GM10248 (cell line): ENCODE results near the gene PRODH2.

Experiments
- CTCF ChIA-PET: fragments of 300-600 bp; sonication (Branson Sonifier 250); formaldehyde crosslinking; extraction: SDS; loops from one replicate; lab custom pipeline; 2021; ENCODE audit warnings: antibody characterized with exemption; lab: Yijun Ruan, JAX
- POLR2A ChIA-PET: fragments of 350-650 bp; sonication (Branson Sonifier 250); formaldehyde crosslinking; extraction: SDS; loops from one replicate; lab custom pipeline; 2020; ENCODE audit warnings: antibody characterized with exemption; lab: Yijun Ruan, JAX
- DNase-seq: peaks from one replicate; pipeline ENCODE4 v3.0.0; 2012; ENCODE audit errors: extremely low spot score
- TF ChIP-seq, protein P1 (sequence below): IDR thresholded peaks from 2 replicates; pipeline ENCODE4 v1.5.1; 2012; ENCODE audit warnings: mild to moderate bottlenecking, low read depth; ENCODE audit errors: extremely low read depth, missing control alignments, control extremely low read depth

Gene PRODH2

DNA sequence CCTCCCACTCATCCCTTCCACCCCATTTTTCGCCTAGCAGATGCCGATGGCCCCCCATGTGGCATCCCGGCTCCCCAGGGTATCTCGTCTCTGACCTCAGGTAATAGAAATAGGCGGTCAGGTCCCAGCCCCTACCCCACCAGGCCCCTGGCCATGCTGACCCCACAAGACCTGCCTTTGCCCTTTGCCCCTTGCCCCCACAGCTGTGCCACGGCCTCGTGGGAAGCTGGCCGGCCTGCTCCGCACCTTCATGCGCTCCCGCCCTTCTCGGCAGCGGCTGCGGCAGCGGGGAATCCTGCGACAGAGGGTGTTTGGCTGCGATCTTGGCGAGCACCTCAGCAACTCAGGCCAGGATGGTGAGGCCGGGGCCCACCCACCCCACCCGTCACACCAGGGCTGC is 31.9 kb downstream of the PRODH2 start:
- TF ChIP-seq, protein P1, sequence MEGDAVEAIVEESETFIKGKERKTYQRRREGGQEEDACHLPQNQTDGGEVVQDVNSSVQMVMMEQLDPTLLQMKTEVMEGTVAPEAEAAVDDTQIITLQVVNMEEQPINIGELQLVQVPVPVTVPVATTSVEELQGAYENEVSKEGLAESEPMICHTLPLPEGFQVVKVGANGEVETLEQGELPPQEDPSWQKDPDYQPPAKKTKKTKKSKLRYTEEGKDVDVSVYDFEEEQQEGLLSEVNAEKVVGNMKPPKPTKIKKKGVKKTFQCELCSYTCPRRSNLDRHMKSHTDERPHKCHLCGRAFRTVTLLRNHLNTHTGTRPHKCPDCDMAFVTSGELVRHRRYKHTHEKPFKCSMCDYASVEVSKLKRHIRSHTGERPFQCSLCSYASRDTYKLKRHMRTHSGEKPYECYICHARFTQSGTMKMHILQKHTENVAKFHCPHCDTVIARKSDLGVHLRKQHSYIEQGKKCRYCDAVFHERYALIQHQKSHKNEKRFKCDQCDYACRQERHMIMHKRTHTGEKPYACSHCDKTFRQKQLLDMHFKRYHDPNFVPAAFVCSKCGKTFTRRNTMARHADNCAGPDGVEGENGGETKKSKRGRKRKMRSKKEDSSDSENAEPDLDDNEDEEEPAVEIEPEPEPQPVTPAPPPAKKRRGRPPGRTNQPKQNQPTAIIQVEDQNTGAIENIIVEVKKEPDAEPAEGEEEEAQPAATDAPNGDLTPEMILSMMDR: no peak
- no peak for DNase-seq
- ChIA-PET CTCF (no interaction called here), POLR2A (no interaction called here)

DNA sequence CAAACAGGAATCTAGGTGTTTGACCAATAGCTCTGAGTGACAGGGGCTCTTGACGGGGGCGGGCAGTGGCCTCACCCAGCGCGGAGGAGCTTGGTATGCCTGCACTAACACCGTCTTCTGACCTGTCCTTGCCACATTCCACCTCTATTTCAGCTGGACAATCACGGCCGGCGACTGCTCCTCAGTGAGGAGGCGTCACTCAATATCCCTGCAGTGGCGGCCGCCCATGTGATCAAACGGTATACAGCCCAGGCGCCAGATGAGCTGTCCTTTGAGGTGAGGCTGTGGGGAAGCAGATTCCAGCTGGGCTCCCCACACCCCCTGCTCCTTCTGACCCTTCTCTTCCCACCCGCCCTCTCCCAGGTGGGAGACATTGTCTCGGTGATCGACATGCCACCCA is 32.6 kb downstream of the PRODH2 start:
- DNase-seq: no peak
- POLR2A ChIA-PET: no interaction called here
- TF ChIP-seq, protein P1: no peak
- CTCF ChIA-PET: no interaction called here

DNA sequence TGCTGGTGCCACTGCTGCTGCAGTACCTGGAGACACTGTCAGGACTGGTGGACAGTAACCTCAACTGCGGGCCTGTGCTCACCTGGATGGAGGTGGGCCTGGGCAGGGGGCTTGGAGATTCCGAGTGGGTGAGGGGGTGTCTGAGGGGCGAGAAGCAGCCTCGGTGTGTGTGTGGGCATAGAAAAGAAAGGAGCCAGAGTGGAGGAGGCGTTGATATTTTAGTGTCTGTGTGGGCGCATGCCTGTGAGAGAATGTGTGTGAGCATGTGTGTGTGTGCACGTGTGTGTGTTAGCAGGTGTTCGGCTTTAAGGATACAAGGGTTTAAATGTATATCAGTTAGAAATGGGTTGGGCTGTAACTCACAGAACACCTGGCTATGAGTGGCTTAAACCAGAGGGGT is 33.6 kb downstream of the PRODH2 start:
- TF ChIP-seq, protein P1: no peak
- ChIA-PET CTCF (no interaction called here), POLR2A (no interaction called here)
- DNase-seq: no peak

DNA sequence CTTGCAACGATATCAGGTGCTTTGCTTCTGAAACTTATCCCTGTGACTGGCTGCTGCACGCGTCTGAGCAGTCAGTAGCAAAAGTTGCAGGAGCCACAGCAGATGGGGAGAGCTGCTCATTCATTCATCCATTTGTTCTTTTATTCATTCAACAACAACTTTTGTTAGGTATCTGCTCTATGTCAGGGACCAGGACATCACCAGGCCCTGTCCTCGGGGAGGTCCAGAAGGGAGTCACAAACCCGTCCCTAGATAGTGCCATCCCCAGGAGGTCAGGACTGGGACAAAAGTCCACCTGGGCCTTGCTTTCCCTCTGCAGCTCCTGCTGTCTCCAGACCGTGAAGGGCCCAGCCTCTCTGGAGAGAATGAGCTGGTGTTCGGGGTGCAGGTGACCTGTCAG is 34.7 kb downstream of the PRODH2 start:
- TF ChIP-seq, protein P1: no peak
- ChIA-PET CTCF (interaction anchor here (0.8 to 1.3 kb wide), 2 partner anchors 12 to 153 kb away, joined by 3 read pairs; no protein-coding TSS in a partner anchor), POLR2A (no interaction called here)
- DNase-seq: no peak

DNA sequence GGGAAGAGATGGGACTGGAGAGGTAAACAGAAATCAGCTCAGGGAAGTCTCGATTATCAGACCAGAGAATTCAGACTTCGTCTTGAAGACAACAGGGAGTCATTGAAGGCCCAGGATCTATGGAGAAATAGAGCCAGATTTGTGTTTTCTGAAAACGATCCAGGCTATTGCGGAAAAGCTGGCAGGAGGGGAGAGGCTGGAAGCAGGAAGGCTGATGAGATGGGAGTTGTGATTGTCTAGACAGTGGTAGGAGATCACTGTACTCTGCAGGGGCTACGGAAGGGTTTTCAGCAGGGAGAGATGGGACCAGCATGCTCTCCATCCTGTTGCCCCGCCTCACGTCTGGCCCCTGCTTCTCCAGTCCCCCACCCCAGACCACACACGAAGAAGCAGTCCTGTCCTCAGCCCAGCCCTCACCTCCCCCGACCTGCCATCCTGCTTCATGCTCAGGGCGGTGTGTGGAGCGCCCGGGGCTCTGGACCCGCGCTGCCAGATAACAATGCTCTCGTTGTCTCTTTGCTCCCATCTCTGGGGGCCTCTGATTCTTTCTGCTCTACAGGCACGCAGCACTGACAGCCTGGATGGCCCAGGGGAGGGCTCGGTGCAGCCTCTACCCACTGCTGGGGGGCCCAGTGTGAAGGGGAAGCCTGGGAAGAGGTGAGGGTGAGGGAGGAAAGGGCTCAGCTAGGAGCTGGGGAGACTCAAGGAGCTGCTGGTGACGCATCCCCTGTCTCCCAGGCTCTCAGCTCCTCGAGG is 35.4 kb downstream of the PRODH2 start:
- POLR2A ChIA-PET: interaction anchor here (0.7 kb wide), 1 partner anchor 106 kb away, joined by 3 read pairs; no protein-coding TSS in a partner anchor
- DNase-seq: no peak
- TF ChIP-seq, protein P1: no peak
- CTCF ChIA-PET: interaction anchor here (0.8 to 1.3 kb wide), 2 partner anchors 12 to 154 kb away, joined by 3 read pairs; no protein-coding TSS in a partner anchor

DNA sequence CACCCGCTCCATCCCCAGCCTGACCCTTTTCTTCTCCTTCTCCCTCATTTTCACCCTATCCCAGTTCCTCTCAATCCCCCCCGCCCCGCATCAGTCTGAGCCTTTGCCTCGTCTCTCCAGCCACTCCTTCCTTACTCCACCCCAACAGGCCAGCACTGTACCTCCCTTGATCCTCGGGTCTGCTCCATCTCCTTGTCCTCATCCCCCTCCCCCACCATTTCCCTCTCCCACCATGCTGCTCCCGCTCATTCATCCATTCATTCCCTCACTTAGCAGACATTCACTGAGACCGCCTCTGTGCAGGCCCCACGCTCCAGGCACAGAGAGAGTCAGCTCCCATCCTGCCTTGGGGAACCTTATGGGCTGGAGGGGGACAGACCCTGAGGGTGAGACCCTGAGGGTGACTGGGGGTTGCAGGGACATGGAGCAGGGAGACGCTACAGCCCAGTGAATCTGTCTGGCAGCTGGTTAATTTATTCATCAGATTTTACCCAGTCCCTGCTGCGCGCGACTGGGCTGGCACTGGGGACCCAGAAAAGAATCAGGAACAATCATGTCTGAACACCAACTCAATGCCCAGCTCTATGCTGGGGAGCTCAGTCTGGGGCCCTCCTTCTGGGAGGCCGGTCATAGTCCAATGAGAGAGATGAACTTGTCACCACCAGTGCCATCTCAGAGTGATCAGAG is 36.4 kb downstream of the PRODH2 start:
- DNase-seq: no peak
- TF ChIP-seq, protein P1: no peak
- ChIA-PET CTCF (interaction anchor here (0.8 kb wide), 1 partner anchor 82 kb away, joined by 3 read pairs; no protein-coding TSS in a partner anchor), POLR2A (interaction anchor here (0.7 kb wide), 1 partner anchor 107 kb away, joined by 3 read pairs; no protein-coding TSS in a partner anchor)
